HEK293 (cell line): Measurements from ENCODE around the gene PCDH15.

Experiments used
- EGR2 ChIP-seq: fragments of 450-650 bp; formaldehyde crosslinking; IDR thresholded peaks from 2 replicates; pipeline ENCODE4 v1.5.1; 2016; ENCODE audit warnings: low read depth, missing biosample characterization, missing genetic modification characterization
- GLI4 ChIP-seq: fragments of 450-650 bp; formaldehyde crosslinking; IDR thresholded peaks from 2 replicates; pipeline ENCODE4 v1.5.1; 2016; ENCODE audit warnings: missing biosample characterization, missing genetic modification characterization
- PRDM4 ChIP-seq: fragments of 450-650 bp; formaldehyde crosslinking; IDR thresholded peaks from 2 replicates; pipeline ENCODE4 v1.5.1; 2017; ENCODE audit warnings: missing biosample characterization, missing genetic modification characterization
- TCF7L2 ChIP-seq: IDR thresholded peaks from 2 replicates; pipeline ENCODE4 v1.6.1; 2011; ENCODE audit warnings: low read depth, mild to moderate bottlenecking, inconsistent platforms, low read length, moderate library complexity, borderline replicate concordance
- ZBTB26 ChIP-seq: fragments of 450-650 bp; formaldehyde crosslinking; optimal IDR thresholded peaks from 2 replicates; pipeline ENCODE3; 2016; ENCODE audit warnings: missing biosample characterization, mild to moderate bottlenecking, missing genetic modification characterization
- ZNF121 ChIP-seq: fragments of 450-650 bp; formaldehyde crosslinking; IDR thresholded peaks from 2 replicates; pipeline ENCODE4 v1.5.1; 2016; ENCODE audit warnings: missing biosample characterization, missing genetic modification characterization
- ZNF24 ChIP-seq: fragments of 450-650 bp; formaldehyde crosslinking; IDR thresholded peaks from 2 replicates; pipeline ENCODE4 v1.5.1; 2016; ENCODE audit warnings: missing biosample characterization, missing genetic modification characterization
- ZNF274 ChIP-seq, 2 experiments: fragments of 200-500 bp in 1 of 2; fragments of 450-650 bp in 1 of 2; sonication (Bioruptor generic) in 1 of 2; formaldehyde crosslinking in 1 of 2; IDR thresholded peaks; 2 replicates each; pipeline versions ENCODE4 v1.5.1 to v1.6.1; 2014 to 2016; ENCODE audit warnings: borderline replicate concordance in 1 of 2, inconsistent platforms in 1 of 2, low read length in 1 of 2, missing biosample characterization in 1 of 2, missing genetic modification characterization in 1 of 2
- ZNF311 ChIP-seq: fragments of 450-650 bp; formaldehyde crosslinking; IDR thresholded peaks from 2 replicates; pipeline ENCODE4 v1.5.1; 2017; ENCODE audit warnings: missing biosample characterization, missing genetic modification characterization, borderline replicate concordance
- ZNF585B ChIP-seq: fragments of 450-650 bp; formaldehyde crosslinking; IDR thresholded peaks from 2 replicates; pipeline ENCODE4 v1.5.1; 2016; ENCODE audit warnings: missing biosample characterization, missing genetic modification characterization
- ZNF624 ChIP-seq: fragments of 450-650 bp; formaldehyde crosslinking; IDR thresholded peaks from 2 replicates; pipeline ENCODE4 v1.5.1; 2017; ENCODE audit warnings: missing biosample characterization, missing genetic modification characterization
- ZNF843 ChIP-seq: fragments of 450-650 bp; formaldehyde crosslinking; IDR thresholded peaks from 2 replicates; pipeline ENCODE4 v1.5.1; 2016; ENCODE audit warnings: missing biosample characterization, missing genetic modification characterization
- TF ChIP-seq, protein P1 (sequence below): fragments of 450-650 bp; formaldehyde crosslinking; IDR thresholded peaks from 2 replicates; pipeline ENCODE4 v1.5.1; 2016; ENCODE audit warnings: missing biosample characterization, missing genetic modification characterization
- TF ChIP-seq, protein P2 (sequence below): fragments of 450-650 bp; formaldehyde crosslinking; IDR thresholded peaks from 2 replicates; pipeline ENCODE4 v1.5.1; 2016; ENCODE audit warnings: missing biosample characterization, missing genetic modification characterization

DNA sequence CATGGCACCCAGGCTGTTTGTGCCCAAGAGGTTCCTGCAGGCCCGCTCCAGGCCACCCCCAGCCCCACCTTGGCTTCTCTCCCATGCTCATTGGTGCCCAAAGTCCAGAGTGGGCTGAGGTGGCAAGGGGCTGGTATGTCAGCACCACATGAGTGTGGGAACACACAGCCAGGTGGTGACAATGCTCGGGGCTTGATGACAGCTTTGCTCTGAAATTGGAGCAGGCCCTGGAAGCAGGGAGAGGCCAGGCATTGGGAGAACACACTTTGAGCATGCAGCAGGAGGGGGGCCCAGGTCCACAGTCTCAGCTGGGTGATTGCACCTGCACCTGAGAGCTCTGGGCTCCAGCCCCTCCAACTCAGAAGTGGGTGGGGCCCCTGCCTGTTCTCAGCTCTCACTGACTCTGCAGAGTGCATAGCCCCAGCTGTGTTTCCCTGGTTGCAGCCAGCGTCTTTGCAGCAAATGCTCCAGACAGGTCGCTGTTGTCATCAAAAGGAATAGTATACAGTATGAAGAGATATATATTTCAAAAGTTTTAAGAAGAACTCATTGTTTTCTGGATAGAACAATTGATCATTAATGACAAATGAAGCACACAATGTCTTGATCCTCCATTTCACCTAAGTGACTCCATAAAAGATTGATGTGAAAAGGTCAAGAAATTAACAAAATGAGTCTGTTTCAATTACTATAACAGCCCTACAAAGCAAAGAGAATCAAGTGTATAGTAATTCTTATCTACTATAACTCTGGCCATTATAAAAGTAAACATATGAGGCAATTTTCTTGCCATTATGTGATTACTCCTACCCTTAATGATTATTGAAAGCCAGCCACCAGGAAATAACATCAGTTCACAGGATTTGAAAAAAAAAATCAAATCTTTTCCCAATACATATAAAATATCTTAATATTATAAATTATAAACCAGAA lies 848.1 kb downstream of the PCDH15 start:
- TF ChIP-seq EGR2 (tag by site-specific recombination): no peak
- TF ChIP-seq TCF7L2: no peak
- TF ChIP-seq, protein P1, sequence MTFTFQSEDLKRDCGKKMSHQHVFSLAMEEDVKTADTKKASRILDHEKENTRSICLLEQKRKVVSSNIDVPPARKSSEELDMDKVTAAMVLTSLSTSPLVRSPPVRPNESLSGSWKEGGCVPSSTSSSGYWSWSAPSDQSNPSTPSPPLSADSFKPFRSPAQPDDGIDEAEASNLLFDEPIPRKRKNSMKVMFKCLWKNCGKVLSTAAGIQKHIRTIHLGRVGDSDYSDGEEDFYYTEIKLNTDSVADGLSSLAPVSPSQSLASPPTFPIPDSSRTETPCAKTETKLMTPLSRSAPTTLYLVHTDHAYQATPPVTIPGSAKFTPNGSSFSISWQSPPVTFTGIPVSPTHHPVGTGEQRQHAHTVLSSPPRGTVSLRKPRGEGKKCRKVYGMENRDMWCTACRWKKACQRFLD (tag by site-specific recombination): no peak
- TF ChIP-seq, protein P2, sequence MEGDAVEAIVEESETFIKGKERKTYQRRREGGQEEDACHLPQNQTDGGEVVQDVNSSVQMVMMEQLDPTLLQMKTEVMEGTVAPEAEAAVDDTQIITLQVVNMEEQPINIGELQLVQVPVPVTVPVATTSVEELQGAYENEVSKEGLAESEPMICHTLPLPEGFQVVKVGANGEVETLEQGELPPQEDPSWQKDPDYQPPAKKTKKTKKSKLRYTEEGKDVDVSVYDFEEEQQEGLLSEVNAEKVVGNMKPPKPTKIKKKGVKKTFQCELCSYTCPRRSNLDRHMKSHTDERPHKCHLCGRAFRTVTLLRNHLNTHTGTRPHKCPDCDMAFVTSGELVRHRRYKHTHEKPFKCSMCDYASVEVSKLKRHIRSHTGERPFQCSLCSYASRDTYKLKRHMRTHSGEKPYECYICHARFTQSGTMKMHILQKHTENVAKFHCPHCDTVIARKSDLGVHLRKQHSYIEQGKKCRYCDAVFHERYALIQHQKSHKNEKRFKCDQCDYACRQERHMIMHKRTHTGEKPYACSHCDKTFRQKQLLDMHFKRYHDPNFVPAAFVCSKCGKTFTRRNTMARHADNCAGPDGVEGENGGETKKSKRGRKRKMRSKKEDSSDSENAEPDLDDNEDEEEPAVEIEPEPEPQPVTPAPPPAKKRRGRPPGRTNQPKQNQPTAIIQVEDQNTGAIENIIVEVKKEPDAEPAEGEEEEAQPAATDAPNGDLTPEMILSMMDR (tag by site-specific recombination): no peak
- no peak for TF ChIP-seq ZNF24 (tag by site-specific recombination)
- no peak for TF ChIP-seq PRDM4 (tag by site-specific recombination)
- no peak for TF ChIP-seq ZNF274 (IDR thresholded peaks at IDR 0.05; ENCODE audit: low read length)
- TF ChIP-seq ZNF274 (tag by site-specific recombination; IDR thresholded peaks at IDR 0.05; ENCODE audit: borderline replicate concordance): no peak
- no peak for TF ChIP-seq ZNF843 (tag by site-specific recombination)
- TF ChIP-seq ZBTB26 (tag by site-specific recombination): no peak
- no peak for TF ChIP-seq ZNF121 (tag by site-specific recombination)
- no peak for TF ChIP-seq ZNF624 (tag by site-specific recombination)
- no peak for TF ChIP-seq ZNF311
- TF ChIP-seq ZNF585B (tag by site-specific recombination): no peak
- TF ChIP-seq GLI4 (tag by site-specific recombination): no peak
